Stimulated activated CD8-positive, alpha-beta memory T cell treated with anti-CD3 and anti-CD28 coated beads, Interleukin-15, amount 100 ng/mL, for 4 hours (primary cell): ENCODE results near the gene EFNA3.

Source experiments
- DNase-seq, 2 donors: peaks; one replicate each; pipeline ENCODE4 v3.0.0-alpha.2; 2020; ENCODE audit warnings: low read depth in 2 of 2

EFNA3 gene

GRCh38 chr1:155048449-155049334 lies 29.9 kb upstream of the EFNA3 start:
- no peak for DNase-seq

DNA sequence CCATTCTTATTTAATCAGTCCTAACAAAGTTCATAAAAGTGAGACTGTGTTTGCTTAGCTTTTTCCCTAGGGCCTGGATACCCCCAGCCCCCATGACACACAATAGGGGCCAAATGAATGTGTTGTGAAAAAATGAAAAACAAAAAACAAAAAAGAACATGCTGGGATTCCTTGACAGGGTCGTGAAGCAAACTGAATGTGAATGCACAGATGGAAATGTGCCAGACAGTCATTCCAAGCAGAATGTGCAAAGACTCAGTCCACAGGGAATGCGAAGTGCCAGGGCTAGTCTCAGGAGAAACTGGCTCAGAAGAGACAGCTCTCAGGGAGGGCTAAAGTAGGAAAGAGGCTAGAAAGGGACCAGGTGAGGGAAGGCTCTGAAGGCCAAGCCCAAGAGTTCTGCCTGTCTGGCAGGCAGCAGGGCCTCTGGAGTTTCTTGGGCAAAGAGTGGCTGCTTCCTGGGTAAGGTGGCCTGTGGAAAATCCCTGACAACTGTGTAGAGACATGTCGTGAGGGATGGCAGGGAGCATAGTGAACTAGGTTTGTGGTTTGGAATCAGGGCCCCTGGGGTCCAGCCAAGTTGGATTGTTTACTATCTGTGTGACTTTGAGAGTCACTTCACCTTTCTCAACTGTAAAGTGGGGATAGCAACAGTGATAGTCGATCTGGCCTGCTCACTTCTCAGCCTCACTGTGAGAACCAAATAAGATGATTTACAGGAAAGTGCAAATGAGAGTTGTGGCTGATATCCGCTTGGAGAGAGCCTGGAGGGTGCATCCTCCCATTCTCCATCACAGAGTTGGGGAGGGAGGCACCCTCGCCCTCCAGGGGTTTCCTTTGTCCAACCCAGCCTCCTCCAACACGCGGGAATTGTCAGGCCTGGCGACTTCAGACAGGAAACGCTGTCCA lies 28.7 kb upstream of the EFNA3 start:
- DNase-seq, result no peak

DNA sequence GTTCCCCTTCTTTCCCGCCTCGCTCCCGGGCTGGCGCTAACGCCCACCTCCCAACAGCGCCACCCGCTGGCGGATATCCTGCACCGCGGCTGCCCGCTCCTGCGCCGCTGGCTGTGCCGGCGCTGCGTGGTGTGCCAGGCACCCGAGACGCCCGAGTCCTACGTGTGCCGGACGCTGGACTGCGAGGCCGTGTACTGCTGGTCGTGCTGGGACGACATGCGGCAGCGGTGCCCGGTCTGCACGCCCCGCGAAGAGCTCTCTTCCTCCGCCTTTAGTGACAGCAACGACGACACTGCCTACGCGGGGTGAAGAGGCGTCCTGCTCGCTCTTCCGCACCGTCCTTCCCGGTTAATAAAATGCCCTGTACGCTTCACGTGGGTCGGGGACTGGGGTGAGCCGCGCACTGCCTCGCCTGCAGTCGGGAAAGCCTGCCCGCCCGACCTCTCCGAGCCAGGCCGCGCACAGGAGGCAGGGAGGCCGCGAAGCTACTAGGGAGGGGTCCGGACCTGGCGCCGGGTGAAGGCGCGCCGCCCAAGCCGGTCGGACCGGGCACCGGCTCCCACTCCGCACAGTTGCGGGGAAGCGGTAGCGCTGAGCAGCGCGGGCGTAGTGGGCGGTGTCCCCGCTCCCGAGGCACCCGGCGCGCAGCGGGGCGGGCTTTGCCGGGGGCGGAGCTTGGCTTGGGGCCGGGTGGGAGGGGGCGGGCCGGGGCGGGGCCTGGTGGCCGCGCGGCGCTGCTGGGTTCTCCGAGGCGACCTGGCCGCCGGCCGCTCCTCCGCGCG lies 27.9 kb upstream of the EFNA3 start, which contains the start of gene ADAM15:
Gene ADAM15, plus strand, starts transcription at position 757 of the 782 bp plus-strand sequence. CDS start 71 bp downstream, outside the sequence.
- peak; percentile 46 to 70 for DNase-seq

DNA sequence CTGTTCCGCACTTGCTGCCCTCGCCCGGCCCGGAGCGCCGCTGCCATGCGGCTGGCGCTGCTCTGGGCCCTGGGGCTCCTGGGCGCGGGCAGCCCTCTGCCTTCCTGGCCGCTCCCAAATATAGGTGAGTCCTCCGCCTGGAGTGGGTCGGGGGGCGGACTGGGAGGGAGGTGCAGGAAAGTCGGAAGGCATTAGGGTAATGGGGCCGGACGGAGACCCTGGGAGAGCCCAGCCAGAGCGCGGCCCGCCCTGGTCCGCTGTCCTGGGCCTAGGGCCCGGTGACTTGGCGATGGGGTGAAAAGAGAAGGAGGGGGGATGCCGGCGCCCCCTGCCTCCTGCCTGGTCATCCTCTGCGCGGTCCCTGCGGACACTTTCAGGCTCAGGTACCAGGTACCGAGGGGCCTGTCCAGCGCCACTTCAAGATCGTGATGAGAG lies 27.3 kb upstream of the EFNA3 start:
- DNase-seq, result no peak

DNA sequence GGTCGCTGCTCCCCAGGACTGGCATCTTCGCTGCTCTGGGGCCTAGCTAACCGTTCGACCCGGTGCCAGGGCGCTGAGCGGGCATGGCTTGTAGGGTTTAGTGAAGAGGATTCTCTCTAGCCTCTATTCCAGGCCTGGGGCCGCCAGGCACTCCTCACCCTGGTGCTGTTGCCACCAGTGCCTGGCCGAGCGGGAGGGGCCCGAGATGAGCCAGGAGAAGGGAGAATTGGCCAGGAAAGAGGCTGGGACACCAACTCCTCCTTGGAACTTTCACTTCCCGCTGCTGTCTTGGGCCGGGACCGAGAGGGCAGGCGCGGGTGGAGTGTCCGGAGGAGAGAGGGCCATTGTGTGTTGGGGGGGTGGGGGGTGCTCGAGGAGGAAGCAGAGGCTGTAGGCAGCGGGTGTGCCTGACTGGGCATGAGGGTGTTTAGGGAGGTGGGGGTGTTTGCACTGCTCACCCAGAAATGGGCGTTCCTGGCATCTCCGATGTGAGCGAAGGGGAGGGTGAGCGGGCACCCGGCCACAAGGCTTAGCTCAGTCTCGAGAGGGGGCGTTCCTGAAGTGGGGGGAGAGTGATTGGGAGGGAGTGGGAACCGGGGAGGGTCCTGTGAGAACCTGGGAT lies 26.7 kb upstream of the EFNA3 start:
- DNase-seq, result no peak

DNA sequence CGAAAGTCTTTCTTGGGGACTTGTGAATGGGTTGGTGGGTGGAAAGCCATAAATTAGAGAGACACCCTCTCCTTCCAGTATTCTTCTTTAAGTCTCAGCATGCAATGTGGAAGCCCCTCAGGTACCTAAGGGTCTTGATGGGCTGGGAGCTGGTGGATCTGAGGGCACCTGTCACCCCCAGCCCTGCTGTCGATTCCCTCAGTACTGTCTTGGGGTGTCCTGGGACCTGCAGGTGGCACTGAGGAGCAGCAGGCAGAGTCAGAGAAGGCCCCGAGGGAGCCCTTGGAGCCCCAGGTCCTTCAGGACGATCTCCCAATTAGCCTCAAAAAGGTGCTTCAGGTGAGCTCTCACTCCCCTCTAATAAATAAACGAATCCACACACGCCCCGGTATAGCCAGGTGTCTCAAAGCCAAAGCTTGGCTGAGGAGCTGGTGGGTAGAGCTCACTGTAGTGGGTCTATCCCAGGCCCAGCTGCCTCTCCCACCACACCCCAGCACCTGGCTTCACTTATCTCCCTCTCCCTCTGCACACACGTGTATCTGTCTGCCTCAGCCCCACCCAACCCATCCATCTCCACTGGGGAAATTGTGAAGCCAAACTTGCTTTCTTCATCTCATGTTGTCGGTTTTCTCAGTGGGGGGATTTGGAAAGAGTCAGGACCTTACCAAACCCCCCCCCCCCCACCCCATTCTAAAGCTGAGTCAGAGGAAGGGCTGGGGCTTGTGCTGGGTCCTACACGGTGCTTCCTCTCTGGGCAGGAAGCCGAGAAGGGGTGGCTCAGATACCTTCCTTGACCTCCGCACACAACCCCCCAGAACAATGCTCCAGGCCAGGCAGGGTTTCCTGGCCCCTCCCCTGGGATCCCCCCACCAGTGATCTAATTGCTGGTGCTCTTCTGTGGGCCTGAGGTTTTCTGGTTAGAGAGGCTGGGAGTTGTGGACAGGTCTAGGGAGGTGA lies 25.9 kb upstream of the EFNA3 start:
- DNase-seq, result no peak

- DNase-seq, result no peak
These were observed 25.0 kb upstream of the EFNA3 start for GRCh38 chr1:155053531-155054105.

DNA sequence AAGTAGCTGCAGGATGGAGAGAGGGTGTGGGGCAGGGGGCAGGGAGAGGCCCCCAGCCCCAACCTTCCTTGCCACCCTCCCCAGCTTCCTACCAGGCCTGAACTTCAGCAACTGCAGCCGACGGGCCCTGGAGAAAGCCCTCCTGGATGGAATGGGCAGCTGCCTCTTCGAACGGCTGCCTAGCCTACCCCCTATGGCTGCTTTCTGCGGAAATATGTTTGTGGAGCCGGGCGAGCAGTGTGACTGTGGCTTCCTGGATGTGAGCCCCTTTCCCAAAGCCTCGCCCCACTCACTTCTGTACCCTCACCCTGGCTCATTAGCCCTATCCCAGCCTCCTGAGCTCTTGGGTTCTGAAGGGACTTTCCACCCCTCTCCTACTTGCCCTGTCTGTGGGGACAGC lies 21.5 kb upstream of the EFNA3 start:
- DNase-seq, result no peak

DNA sequence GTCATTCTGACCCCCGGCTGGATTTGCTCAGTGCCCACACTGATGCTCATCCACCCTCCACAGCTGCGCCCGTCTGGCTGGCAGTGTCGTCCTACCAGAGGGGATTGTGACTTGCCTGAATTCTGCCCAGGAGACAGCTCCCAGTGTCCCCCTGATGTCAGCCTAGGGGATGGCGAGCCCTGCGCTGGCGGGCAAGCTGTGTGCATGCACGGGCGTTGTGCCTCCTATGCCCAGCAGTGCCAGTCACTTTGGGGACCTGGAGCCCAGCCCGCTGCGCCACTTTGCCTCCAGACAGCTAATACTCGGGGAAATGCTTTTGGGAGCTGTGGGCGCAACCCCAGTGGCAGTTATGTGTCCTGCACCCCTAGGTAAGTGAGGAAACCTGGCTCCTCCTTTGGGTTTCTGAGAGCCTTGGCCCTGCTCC lies 20.8 kb upstream of the EFNA3 start:
- DNase-seq, result no peak

- no peak for DNase-seq
These were observed 17.9 kb upstream of the EFNA3 start for GRCh38 chr1:155060736-155061135.

GRCh38 chr1:155061381-155062150 lies 17.1 kb upstream of the EFNA3 start:
- peak; percentile 82 to 88 for DNase-seq

- no peak for DNase-seq
These were observed 16.4 kb upstream of the EFNA3 start for GRCh38 chr1:155062151-155062686.

- peak in 1 of 2 donors; percentile 53 for DNase-seq
These were observed 15.8 kb upstream of the EFNA3 start for GRCh38 chr1:155062702-155063411.

DNA sequence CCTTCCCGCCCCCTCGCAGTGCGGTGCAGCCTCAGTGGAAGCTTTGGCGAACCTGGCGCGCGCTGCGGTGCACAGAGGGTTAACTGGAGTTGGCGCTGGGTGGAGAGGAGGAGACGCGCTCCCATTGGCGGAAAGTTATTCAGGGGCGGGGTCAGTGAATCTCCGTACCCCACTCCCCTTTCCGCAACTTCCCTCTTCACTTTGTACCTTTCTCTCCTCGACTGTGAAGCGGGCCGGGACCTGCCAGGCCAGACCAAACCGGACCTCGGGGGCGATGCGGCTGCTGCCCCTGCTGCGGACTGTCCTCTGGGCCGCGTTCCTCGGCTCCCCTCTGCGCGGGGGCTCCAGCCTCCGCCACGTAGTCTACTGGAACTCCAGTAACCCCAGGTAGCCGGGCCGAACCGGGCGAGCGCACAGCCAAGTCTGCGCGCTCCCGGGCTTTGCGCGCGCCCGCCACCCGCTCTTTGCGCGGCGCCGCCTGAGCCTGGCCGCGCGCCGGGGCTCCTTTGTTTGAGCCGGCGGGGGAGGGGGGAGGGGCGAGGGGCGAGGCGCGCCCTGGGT lies 15.0 kb upstream of the EFNA3 start, which contains the start of gene EFNA4:
Gene EFNA4, plus strand, starts transcription at position 191 of the 561 bp plus-strand sequence. Its CDS starts 84 bp downstream, at position 275.
- DNase-seq, result peak; percentile 55 to 60

GRCh38 chr1:155064111-155064831 lies 14.4 kb upstream of the EFNA3 start:
- no peak for DNase-seq

DNA sequence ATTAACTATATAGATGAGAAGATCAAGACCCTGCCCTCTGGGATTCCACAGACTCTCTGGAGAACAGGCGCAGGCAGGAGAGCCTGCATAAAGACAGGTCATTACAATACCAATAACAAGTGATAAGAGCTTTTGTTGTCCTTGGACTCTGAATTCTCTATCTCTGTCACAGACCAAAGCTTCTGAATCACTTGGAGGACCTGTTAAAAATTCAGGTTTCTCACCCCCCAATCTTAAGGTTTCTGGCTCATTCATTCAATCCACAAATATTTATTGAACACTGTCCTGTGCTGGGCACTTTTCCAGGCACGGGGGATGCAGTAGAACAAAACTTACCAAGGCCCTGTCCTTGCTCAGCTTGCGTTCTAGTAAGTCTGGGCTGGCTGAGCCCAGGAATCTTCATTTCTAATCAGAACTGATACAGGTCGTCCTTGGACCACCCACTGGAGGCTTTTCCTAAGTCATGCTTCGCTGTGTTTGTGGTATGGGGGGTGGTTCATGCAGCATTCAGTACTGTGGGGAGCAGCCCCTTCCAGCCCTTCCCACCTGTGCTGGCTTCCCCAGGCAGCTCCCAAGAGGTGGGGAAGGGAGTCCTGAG lies 13.7 kb upstream of the EFNA3 start:
- DNase-seq, result no peak
